DMS153 (cell line): ENCODE data around the gene RRP7A.
"Not testable (repeated sequence)": the region's sequence is repeated elsewhere in the genome, so short reads cannot be mapped to it uniquely, and the experiment has no call there.

Experiments
- DNase-seq: peaks from one replicate; lab custom pipeline; 2025; lab: John Stamatoyannopoulos, UW

Gene RRP7A

DNA sequence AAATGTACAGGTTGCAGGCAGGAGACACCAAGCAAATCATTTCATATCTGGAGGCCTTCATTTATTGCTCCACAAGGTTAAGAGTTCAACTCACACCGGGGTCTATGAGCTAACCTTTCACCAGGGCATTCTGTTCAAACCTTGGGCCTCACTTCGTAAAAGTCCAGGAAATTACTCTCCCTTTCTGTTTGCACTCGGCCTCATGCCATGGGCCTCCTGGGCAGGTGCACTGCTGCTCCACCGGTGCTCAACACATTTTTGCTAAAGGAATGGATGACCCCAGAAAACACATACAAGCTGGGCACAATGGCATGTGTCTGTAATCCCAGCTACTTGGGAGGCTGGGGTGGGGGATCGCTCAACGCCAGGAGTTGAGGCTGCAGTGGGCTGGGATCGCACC, 16.6 kb upstream of the RRP7A start:
- DNase-seq = no peak

- DNase-seq = not testable (repeated sequence)
These were observed 15.6 kb upstream of the RRP7A start for GRCh38 chr22:42535082-42535731.

DNA sequence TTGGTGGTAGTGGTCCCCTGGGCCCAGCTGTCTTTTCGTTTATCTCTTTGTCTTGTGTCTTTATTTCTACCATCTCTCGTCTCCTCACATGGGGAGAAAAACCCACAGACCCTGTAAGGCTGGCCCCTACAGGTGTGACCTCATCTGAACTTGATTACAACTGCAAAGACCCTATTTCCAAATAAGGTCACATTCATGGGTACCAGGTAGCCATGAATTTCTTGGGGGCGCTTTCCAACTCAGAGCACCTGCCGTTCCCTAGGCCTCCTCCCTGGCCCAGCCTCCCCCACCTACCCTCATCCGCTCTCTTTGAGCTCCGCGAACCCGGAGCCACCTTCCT, 14.0 kb upstream of the RRP7A start:
- no peak for DNase-seq

- DNase-seq = not testable (repeated sequence)
These were observed 11.9 kb upstream of the RRP7A start for GRCh38 chr22:42531401-42532084.

DNA sequence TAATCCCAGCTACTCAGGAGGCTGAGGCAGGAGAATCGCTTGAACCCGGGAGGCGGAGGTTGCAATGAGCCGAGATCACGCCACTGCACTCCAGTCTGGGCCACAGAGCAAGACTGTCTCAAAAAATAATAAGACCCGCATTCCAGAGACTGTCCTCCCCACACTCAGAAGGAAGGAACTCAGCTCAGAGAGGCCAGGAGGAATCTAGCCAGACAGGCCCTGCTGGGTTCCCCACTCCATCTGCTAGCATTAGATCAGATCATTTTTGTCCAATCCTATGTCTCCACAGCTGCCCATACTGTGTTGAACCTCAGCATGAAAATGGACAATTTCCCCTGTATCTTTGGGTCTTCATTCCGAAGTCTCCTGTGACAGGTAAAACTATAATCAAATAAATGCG, 9.8 kb upstream of the RRP7A start:
- DNase-seq = not testable (repeated sequence)

DNA sequence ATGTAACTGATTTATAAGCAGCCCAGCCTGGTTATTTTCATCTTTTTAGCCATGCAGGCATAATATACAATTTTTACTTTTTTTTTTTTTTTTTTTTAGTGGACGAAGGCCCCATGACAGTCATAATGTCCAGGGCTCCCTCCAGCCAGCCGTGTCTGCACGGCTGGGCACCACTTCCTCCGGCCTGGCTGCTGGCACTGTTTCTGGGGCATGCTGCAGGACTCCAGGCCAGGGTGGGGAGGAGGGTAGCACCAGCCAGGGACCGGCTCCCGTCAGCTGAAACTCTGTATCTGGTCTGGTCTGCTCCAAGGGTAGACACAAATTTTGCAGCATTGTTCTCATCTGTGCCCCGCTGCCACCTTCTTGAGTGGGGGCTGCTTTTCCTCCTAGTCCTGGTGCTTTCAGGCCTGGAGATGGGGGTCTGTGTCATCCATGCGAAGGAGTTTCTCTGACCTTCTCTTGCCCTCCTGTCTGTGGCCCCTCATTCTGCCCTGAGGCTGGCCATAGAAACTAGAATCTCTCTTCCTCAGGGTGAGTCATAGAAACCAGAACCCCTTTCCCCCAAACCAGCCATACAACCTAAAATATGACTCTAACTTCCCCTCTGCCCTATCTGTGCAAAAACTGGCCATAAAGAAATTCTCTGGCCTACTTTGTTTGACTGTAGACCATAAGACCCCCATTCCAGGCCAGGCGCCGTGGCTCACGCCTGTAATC, 9.2 kb upstream of the RRP7A start:
- DNase-seq = no peak

- DNase-seq = no peak
These were observed 3.0 kb upstream of the RRP7A start for GRCh38 chr22:42522546-42522945.

GRCh38 chr22:42521228-42521546, 1.6 kb upstream of the RRP7A start:
- no peak for DNase-seq

DNA sequence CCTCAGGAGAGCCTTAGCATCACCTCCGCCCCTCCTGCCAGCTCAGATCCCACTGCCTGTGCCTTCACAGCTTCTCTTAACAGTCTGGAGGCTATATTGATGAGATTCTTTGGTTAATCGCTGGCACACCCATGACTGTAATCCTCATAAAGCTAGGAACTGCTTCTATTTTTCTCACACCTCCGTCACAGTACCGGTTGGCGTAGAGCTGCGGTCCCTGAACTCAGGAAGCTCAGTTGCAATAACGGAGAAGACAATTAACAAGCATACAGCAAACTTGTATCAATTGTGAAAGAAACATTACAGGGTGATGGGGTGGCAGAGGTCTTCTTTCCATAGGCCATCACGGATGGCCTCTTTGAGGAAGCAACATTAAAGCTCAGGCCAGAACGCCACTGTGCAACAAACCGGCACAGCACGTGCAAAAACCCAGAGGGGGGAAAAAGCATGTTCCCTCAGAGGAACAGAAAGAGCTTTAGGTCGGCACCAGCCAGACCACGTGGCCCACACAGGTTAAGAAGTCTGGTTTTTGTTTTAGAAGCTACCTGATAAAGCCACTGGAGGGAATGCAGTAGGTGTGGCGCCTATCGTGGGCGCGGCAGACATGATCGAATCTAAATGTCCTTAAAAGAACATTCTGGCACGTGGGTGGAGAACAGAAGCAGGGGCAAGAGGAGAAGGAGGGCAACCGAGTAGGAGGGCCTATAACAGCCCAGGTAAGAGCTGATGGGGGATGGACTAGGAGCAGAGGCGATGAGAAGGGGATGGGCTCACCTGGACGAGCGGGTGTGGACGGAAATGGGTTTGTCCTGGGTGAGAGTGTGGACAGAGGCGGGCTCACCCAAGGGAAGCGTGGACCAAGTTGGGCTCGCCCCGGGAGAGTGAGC, 715 bp downstream of the RRP7A start:
- DNase-seq = not testable (repeated sequence)

- not testable (repeated sequence) for DNase-seq
These were observed 2.5 kb downstream of the RRP7A start for GRCh38 chr22:42517103-42517502.

DNA sequence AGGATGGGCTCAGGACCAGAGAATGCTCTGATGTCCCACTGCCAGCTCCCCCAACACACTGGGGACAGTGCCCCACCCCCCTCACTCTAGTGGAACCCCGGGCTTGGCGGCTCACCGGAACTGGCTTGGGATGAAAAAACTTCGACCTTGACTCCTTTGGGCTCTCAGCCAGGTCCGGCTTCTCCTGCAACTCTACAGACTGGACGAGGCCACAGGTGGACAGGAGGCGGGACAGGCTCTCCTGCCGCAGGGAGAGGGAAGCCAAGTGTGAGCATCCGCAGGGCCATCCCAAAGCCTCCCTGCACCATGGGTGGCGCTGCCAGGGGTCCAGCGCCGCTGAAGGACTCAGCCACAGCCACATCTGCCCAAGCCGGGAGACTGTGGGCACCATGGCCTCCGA, 3.7 kb downstream of the RRP7A start:
- DNase-seq = no peak

DNA sequence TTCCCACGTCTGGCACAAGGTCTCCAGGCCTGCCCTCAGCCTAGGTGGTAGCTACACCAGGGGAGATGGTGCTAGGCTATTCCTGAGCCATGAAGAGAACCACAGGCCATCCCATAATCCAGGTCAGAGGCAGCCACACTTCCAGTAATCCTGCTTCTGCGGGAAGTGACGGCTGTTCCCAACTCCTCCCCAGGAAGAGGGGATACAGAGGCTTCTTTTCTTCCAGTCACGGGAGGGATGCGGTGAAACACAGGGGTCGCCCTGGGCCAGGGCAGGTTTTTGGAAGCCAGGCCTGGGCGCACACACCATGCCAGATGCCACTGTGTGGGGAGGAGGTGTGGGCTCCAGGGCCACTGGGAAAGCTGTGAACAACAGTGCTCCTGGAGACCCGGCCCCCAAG, 4.3 kb downstream of the RRP7A start:
- not testable (repeated sequence) for DNase-seq

DNA sequence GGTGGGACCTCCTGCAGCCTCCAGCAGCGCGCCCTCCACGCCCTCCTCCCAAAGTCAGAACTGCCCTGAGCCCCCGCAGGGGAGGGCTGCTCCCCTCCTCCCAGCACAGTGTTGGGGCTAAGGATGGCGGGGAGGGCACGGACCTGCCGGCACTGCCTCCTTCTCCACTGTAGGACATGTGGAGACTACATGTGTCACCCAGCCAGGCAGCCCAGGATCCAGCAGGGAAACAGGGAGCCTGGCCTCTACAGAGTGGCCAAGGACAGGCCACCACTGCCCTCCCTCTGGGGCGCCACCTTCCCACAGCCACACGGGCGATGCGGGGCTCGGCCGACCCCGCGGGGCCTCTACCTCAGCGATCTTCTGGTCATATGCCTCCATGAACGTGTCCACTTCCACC, 5.3 kb downstream of the RRP7A start:
- not testable (repeated sequence) for DNase-seq

DNA sequence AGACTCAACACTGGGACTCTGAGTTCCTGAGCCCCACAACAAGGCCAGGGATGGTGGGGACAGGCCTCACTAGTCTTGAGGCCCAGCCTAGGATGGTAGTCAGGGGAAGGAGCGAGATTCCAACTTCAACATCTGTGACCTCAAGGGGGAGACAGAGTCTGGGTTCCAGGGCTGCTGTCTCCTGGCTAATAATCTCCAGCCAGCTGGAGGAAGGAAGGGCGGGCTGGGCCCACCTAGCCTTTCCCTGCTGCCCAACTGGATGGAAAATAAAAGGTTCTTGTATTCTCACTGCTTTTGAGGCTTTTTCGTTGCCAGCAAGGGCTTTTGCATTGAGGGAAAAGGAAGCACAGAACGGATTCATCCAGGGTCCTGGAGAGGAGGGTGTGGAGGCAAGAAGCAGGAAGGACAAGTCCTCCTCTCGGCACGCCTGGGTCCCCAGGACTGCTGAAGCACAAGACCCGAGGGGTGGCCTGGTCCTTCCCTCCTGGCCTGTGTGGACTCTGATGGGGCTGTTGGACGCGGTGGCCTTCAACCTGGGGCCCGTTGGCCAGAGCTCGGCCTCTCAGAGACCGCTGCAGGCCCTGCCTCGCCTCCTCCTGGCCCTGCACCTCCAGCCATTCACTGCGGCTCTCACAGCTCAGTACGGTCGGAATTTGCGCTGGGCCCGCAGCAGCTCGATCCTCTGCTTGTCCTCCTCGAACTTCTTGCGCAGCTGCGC, 7.2 kb downstream of the RRP7A start:
- DNase-seq = not testable (repeated sequence)

DNA sequence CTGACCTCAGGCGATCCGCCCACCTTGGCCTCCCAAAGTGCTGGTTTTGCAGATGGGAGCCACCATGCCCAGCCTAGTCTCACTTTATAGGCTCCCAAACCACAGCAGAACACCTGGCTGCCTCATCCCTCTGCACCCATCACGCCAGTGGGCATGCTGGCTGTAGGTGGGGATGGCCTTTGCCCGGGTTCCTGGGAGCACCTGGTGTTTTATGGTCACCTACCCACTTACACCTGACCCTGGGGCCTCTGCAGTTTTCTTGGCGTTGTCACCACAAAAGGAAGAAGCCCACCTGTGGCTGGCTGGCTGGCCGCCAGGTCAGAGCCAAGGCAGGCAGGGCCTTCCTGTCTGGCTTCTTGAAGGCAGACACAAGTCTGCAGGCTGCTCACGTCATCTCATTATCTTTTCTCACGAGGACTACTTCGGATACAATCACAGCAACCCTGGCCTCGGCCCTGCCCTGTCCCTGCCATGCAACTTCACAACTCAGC, 8.2 kb downstream of the RRP7A start:
- no peak for DNase-seq

- DNase-seq = no peak
These were observed 10.0 kb downstream of the RRP7A start for GRCh38 chr22:42509548-42509947.

DNA sequence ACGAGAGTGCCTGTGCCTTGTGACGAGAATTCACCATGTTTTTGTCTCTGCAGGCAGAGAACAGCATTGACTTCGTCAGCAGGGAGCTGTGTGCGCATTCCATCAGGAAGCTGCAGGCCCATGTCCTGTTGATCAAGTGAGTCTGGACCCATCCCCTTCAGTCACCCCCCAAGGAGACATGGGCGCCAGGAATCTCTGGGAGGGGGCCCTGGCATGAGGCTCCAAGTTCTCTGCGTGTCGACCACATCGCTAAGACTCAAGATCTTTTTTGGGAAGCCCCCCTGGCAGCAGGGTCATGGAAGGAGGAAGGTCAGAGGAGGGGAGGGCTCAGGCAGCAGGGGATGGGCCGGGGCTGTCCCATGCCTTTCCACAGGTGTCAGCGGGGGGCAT, 10.6 kb downstream of the RRP7A start:
- DNase-seq = not testable (repeated sequence)

DNA sequence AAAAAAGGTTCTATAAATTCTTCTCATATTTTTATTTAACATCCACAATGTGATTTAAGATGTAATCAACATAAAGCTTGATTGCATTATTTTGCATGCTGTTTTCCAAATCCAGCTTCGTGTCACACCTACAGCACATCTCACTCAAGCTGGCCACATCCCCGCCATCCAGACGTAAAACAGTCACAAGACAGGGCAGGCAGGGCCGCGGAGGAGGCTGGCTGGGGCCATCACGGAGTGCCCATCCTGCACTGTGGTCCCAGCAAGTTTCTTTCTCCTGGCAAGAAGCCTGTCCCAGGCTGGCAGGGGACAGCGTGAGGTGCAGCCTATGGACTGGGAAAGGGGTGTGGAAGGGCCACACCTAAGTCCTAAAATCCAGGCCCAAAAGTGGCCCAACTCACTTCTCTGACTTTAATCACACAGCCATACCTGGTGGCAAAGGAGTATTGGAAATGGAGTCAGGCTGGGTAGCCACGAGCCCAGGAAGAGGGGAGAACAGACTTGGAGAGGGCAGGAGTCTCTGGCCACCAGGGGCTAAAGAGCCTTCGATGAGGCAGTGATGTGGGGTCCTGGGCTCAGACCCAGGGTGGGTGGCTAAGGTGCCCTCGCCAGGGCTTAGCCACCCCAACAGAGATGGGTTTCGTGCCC, 11.1 kb downstream of the RRP7A start:
- DNase-seq = not testable (repeated sequence)

DNA sequence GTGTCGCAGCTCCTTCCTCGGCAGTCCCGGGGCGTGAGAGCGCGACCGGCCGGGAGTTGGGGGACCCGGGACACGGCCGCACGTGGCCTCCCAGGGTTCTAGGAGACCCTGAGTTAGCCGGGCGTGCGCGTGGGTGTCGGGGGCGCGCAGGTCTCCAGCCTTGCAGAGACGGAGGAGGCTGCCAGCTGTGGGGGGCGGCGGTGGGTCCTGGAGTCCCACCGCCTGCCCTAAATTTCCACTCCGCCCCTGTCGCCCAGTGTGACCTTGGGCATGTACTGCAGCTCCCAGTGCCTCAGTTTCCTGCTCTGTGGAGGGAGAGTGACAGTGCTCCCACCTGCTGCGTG, 18.8 kb downstream of the RRP7A start:
- DNase-seq = no peak

DNA sequence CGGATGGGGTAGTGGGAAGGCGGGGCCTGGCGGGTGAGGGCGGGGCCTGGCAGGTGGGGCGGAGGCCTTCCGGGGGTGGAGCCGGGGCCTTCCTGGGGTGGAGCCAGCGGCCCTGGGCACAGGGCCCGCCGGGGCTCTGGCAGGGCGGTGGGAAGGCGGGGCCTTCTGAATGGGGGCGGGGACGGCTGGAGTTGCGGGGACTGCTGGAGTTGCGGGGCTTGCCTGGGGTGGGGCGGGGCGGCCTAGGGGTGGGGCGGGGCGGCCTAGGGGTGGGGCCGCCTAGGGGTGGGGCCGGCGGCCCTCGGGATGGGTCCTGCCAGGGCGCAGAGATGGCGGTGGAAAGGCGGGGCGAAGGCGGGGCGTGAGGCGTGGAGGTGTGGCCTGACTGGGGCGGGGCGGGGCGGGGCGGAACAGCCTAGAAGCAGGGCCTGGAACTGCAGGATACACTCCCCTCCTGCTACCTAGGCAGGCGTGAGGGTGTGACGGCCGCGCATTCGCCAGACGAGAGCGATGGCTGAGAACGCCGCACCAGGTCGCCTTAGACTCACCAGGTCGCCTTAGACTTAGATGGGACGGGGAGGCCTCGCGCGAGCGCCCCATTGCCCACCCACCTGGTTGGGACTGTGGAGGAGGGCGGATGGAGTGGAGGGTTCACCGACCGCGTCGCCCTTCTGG, 19.3 kb downstream of the RRP7A start:
- no peak for DNase-seq

DNA sequence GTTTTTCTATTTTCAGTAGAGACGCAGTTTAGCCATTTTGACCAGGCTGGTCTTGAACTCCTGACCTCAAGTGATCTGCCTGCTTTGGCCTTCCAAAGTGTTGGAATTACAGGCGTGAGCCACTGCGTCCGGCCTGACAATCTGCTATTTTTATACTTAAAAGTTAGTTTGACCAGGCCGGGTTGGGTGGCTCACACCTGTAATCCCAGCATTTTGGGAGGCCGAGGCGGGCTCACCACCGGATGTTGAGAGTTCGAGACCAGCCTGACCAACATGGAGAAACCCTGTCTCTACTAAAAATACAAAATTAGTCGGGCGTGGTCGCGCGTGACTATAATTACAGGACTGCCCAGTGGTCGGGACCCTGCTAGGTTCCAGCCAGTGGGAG, 19.8 kb downstream of the RRP7A start:
- DNase-seq = not testable (repeated sequence)
